Left ventricle myocardium inferior (tissue), 1 donor: ENCODE data around the gene DGKQ. TPM values are rescaled to one million over a fixed set of nuclear protein-coding genes. Genes with fewer than 3 reads are reported as not detected.
A peak's percentile ranks its signal among the peaks of the same experiment; 100 is the strongest.

Experiments used
- DNase-seq: peaks from one replicate; pipeline ENCODE4 v3.0.0-alpha.2; 2020
- H3K27ac ChIP-seq: fragments of 200-600 bp; replicated peaks from 2 replicates; pipeline ENCODE4 v1.8.0; 2021
- H3K27me3 ChIP-seq: fragments of 200-600 bp; 2 replicates; pipeline ENCODE4 v1.8.0; 2021; ENCODE audit warnings: low read depth
- H3K36me3 ChIP-seq: fragments of 200-600 bp; 2 replicates; pipeline ENCODE4 v1.8.0; 2021
- H3K4me1 ChIP-seq: fragments of 200-600 bp; 2 replicates; pipeline ENCODE4 v1.8.0; 2021
- H3K4me3 ChIP-seq: fragments of 200-600 bp; 2 replicates; pipeline ENCODE4 v1.8.0; 2021; ENCODE audit warnings: mild to moderate bottlenecking, moderate library complexity
- H3K9me3 ChIP-seq: fragments of 200-600 bp; replicated peaks from 2 replicates; pipeline ENCODE4 v1.8.0; 2021
- CTCF ChIP-seq: fragments of 200-600 bp; IDR thresholded peaks from 2 replicates; pipeline ENCODE4 v1.8.0; 2021; ENCODE audit warnings: antibody characterized with exemption, mild to moderate bottlenecking, borderline replicate concordance
- intact Hi-C: fragments of 100-400 bp; cut with micrococcal nuclease; formaldehyde crosslinking; loops from one replicate; pipeline ENCODE4 v1.11.0; 2022
- total RNA-seq: library from RNA; stranded (reverse); fragmentation: NEBNext Ultra II Directional; extraction: Animal tissue kit (Norgen Biotek cat#: 25700); gene quantifications from one replicate; pipeline ENCODE4 v1.2.1, GENCODE V29; 2021
- donor health status: DM: no; HTN: yes; CAD: no; lungs with severe emphysema.

The DGKQ gene
- total RNA-seq, 1 donor from 2014 or later = 3.5 TPM

GRCh38 chr4:970854-971520 is 2.4 kb downstream of the DGKQ start:
- peaks cover 12% of the 10 kb centered on the region for H3K36me3 ChIP-seq
- no peak overlapping the region for H3K4me3 ChIP-seq
- H3K27me3 ChIP-seq = peaks cover 14% of the 10 kb centered on the region
- peaks cover 42% of the 10 kb centered on the region for H3K4me1 ChIP-seq
- TF ChIP-seq CTCF = no peak
- intact Hi-C loops = no loop called here
- no peak overlapping the region for H3K27ac ChIP-seq
- H3K9me3 ChIP-seq = no peaks in the 10 kb centered on the region
- no peak for DNase-seq

- Histone ChIP-seq H3K4me1 (peaks cover 42% of the 10 kb centered on the region), H3K27ac (no peak overlapping the region), H3K9me3 (no peaks in the 10 kb centered on the region), H3K4me3 (no peak overlapping the region), H3K27me3 (peaks cover 14% of the 10 kb centered on the region), H3K36me3 (peaks cover 20% of the 10 kb centered on the region)
- no peak for DNase-seq
- TF ChIP-seq CTCF = no peak
- intact Hi-C loops = no loop called here
These were observed 3.2 kb downstream of the DGKQ start for GRCh38 chr4:970046-970745.

GRCh38 chr4:968621-969394 is 4.6 kb downstream of the DGKQ start:
- DNase-seq = no peak
- no peak for TF ChIP-seq CTCF
- no peaks in the 10 kb centered on the region for H3K9me3 ChIP-seq
- H3K27me3 ChIP-seq = peaks cover 14% of the 10 kb centered on the region
- intact Hi-C loops = no loop called here
- H3K4me3 ChIP-seq = no peak overlapping the region
- H3K4me1 ChIP-seq = peaks cover 38% of the 10 kb centered on the region
- H3K27ac ChIP-seq = no peak overlapping the region
- peaks cover 25% of the 10 kb centered on the region for H3K36me3 ChIP-seq

GRCh38 chr4:968221-968620 is 5.1 kb downstream of the DGKQ start:
- TF ChIP-seq CTCF = no peak
- Histone ChIP-seq H3K27ac (no peak overlapping the region), H3K4me3 (peak overlapping the region; percentile 7), H3K27me3 (peaks cover 14% of the 10 kb centered on the region), H3K36me3 (peaks cover 25% of the 10 kb centered on the region), H3K4me1 (peaks cover 36% of the 10 kb centered on the region), H3K9me3 (no peaks in the 10 kb centered on the region)
- intact Hi-C loops = no loop called here
- DNase-seq = no peak
